PFSK-1 (cell line): ENCODE results near the gene KCNIP3.

Experiments used
- FOXP2 ChIP-seq: optimal IDR thresholded peaks from 2 replicates; pipeline ENCODE3; 2011; ENCODE audit warnings: borderline replicate concordance, control low read depth, inconsistent platforms; ENCODE audit not compliant: insufficient read depth; ENCODE audit errors: extremely low read length, extremely low read depth
- POLR2AphosphoS5 ChIP-seq: IDR thresholded peaks from 2 replicates; pipeline ENCODE4 v1.6.1; 2012; ENCODE audit warnings: low read depth, mild to moderate bottlenecking, control low read depth, low read length, moderate library complexity
- REST ChIP-seq, 2 experiments: IDR thresholded peaks; 2 replicates each; pipeline versions ENCODE4 v1.6.1 to v1.8.0; 2011 to 2012; ENCODE audit warnings: low read depth in 2 of 2, low read length in 2 of 2, control low read depth in 1 of 2, inconsistent platforms in 1 of 2, mild to moderate bottlenecking in 1 of 2, moderate library complexity in 1 of 2; ENCODE audit not compliant: insufficient read depth in 1 of 2
- SIN3A ChIP-seq: IDR thresholded peaks from 2 replicates; pipeline ENCODE4 v1.6.1; 2012; ENCODE audit warnings: mild to moderate bottlenecking, low read length, moderate library complexity, borderline replicate concordance; ENCODE audit not compliant: insufficient read depth
- TAF1 ChIP-seq: IDR thresholded peaks from 2 replicates; pipeline ENCODE4 v1.6.1; 2012; ENCODE audit warnings: low read length, control low read depth, borderline replicate concordance; ENCODE audit not compliant: insufficient read depth

The KCNIP3 gene

GRCh38 chr2:95362486-95362885 lies 65.3 kb downstream of the KCNIP3 start:
- no peak for TF ChIP-seq SIN3A
- no peak for TF ChIP-seq FOXP2
- no peak for TF ChIP-seq REST (IDR thresholded peaks at IDR 0.05; ENCODE audit: insufficient read depth in 1 of 2, low read depth in 2 of 2, low read length in 2 of 2)
- no peak for TF ChIP-seq TAF1

GRCh38 chr2:95366514-95366913 lies 69.4 kb downstream of the KCNIP3 start:
- TF ChIP-seq POLR2AphosphoS5 (no peak), TAF1 (no peak), SIN3A (no peak), FOXP2 (no peak), REST (IDR thresholded peaks at IDR 0.05; ENCODE audit: insufficient read depth in 1 of 2, low read depth in 2 of 2, low read length in 2 of 2) (no peak)

GRCh38 chr2:95372216-95372829 lies 75.2 kb downstream of the KCNIP3 start:
- TF ChIP-seq POLR2AphosphoS5 = no peak
- no peak for TF ChIP-seq FOXP2
- TF ChIP-seq TAF1 = no peak
- no peak for TF ChIP-seq REST (IDR thresholded peaks at IDR 0.05; ENCODE audit: insufficient read depth in 1 of 2, low read depth in 2 of 2, low read length in 2 of 2)
- TF ChIP-seq SIN3A = no peak

- TF ChIP-seq REST (IDR thresholded peaks at IDR 0.05; ENCODE audit: insufficient read depth in 1 of 2, low read depth in 2 of 2, low read length in 2 of 2) (no peak), FOXP2 (no peak), SIN3A (no peak), TAF1 (no peak), POLR2AphosphoS5 (no peak)
Observed at GRCh38 chr2:95372845-95373244, 75.7 kb downstream of the KCNIP3 start.

GRCh38 chr2:95374029-95374428 lies 76.9 kb downstream of the KCNIP3 start:
- TF ChIP-seq TAF1 (no peak), REST (IDR thresholded peaks at IDR 0.05; ENCODE audit: insufficient read depth in 1 of 2, low read depth in 2 of 2, low read length in 2 of 2) (peak in 1 of 2 experiments; percentile 73; a peak in 1 of 4 replicates), FOXP2 (no peak), POLR2AphosphoS5 (no peak), SIN3A (no peak)
